Transverse colon (tissue), 4 donors: Measurements from ENCODE around the gene STAC3. TPM values are rescaled to one million over a fixed set of nuclear protein-coding genes. Genes with fewer than 3 reads are reported as not detected.

Experiments
- DNase-seq: peaks from one replicate; pipeline ENCODE4 v3.0.0-alpha.2; 2019
- H3K27ac ChIP-seq, 4 donors: fragments of 200-600 bp; sonication (generic); 2 replicates each; pipeline ENCODE4 v1.5.1; 2016 to 2018; ENCODE audit warnings: inconsistent platforms in 4 of 4
- H3K27me3 ChIP-seq: fragments of 200-600 bp; sonication (generic); 2 replicates; pipeline ENCODE4 v1.5.1; 2017; ENCODE audit warnings: inconsistent platforms
- H3K36me3 ChIP-seq, 4 donors: fragments of 200-600 bp; sonication (generic); 2 replicates each; pipeline ENCODE4 v1.5.1; 2017 to 2019; ENCODE audit warnings: inconsistent platforms in 4 of 4
- H3K4me1 ChIP-seq, 4 donors: fragments of 200-600 bp; sonication (generic); 2 replicates each; pipeline ENCODE4 v1.5.1; 2017 to 2020; ENCODE audit warnings: inconsistent platforms in 4 of 4
- H3K4me3 ChIP-seq, 4 donors: fragments of 200-600 bp; sonication (generic); 1 replicate in 1 of 4; 2 replicates in 3 of 4; pipeline versions ENCODE4 v1.5.1 to v1.6.1; 2017 to 2019; ENCODE audit warnings: inconsistent platforms in 4 of 4
- H3K9me3 ChIP-seq, 2 donors: fragments of 200-600 bp; sonication (generic); 2 replicates each; pipeline ENCODE4 v1.5.1; 2017 to 2019; ENCODE audit warnings: inconsistent platforms in 2 of 2
- CTCF ChIP-seq, 5 experiments: fragments of 200-600 bp in 3 of 5; fragments of 450-650 bp in 2 of 5; sonication (generic) in 3 of 5; IDR thresholded peaks; 1 replicate in 2 of 5; 2 replicates in 3 of 5; pipeline ENCODE4 v1.5.1; 2016 to 2017; ENCODE audit warnings: antibody characterized with exemption in 5 of 5, inconsistent platforms in 3 of 5, mild to moderate bottlenecking in 2 of 5, moderate library complexity in 1 of 5
- EP300 ChIP-seq: sonication (generic); formaldehyde crosslinking; IDR thresholded peaks from one replicate; pipeline ENCODE4 v1.6.1; 2017; ENCODE audit warnings: antibody characterized with exemption, low read depth
- POLR2A ChIP-seq: fragments of 450-650 bp; IDR thresholded peaks from one replicate; pipeline ENCODE4 v1.6.1; 2016; ENCODE audit warnings: antibody characterized with exemption, mild to moderate bottlenecking, moderate library complexity
- POLR2AphosphoS5 ChIP-seq, 3 donors: sonication (generic); formaldehyde crosslinking; IDR thresholded peaks; one replicate each; pipeline ENCODE4 v1.6.1; 2016; ENCODE audit warnings: antibody characterized with exemption in 3 of 3
- WGBS, 2 donors: methylation state at CpG; one replicate each; pipeline ENCODE4 v1.1.5; 2018; ENCODE audit warnings: low coverage in 1 of 2; 5-methylcytosine and 5-hydroxymethylcytosine counted together
- in situ Hi-C, 4 donors: fragments of 200-750 bp; cut with MboI; loops; one replicate each; pipeline versions ENCODE4 v1.15.0 to v1.15.1; 2017; ENCODE audit warnings: low sequenced_read_pairs in 3 of 4, low pct_ligation_motif_present in 1 of 4, low pct_unique_long_range_greater_than_20kb in 1 of 4
- intact Hi-C: fragments of 100-400 bp; cut with DNase I; formaldehyde crosslinking; loops from one replicate; pipeline ENCODE4 v1.15.1; 2023; ENCODE audit warnings: low total_unique reads
- total RNA-seq, 4 donors: library from RNA; depleted of rRNA; stranded (reverse); fragments of >200 nt; gene quantifications; one replicate each; pipeline ENCODE4 v1.1.0, GENCODE V29; 2016

The STAC3 gene
- total RNA-seq, 4 donors from 2014 or later: 1.8 to 3.3 (median 1.9) TPM

- H3K27me3 ChIP-seq: no peaks in the 10 kb centered on the region
- H3K27ac ChIP-seq: no peak overlapping the region
- no peak for TF ChIP-seq EP300
- TF ChIP-seq POLR2AphosphoS5 (IDR thresholded peaks at IDR 0.05): no peak
- no peak for TF ChIP-seq CTCF (IDR thresholded peaks at IDR 0.05)
- no peak for TF ChIP-seq POLR2A
- WGBS, 2 donors: 94% methylated on average over 19 of the region's 19 CpGs; no CpG with 5 or more reads in 1 of the 2 donors
- in situ Hi-C loops (no loop called here), intact Hi-C loops (no loop called here)
- H3K36me3 ChIP-seq: peaks cover 0 to 55% (median 10%) of the 10 kb centered on the region in 4 donors
- no peak overlapping the region for H3K4me3 ChIP-seq
- H3K9me3 ChIP-seq: no peaks in the 10 kb centered on the region
- H3K4me1 ChIP-seq: no peaks in the 10 kb centered on the region
- DNase-seq: no peak
Observed at GRCh38 chr12:57204454-57204853, 46.5 kb downstream of the STAC3 start.

- TF ChIP-seq POLR2AphosphoS5 (IDR thresholded peaks at IDR 0.05): no peak
- TF ChIP-seq POLR2A: no peak
- no peak for TF ChIP-seq CTCF (IDR thresholded peaks at IDR 0.05)
- TF ChIP-seq EP300: no peak
Observed at GRCh38 chr12:57203791-57204190, 47.2 kb downstream of the STAC3 start.

GRCh38 chr12:57203201-57203600 is 47.8 kb downstream of the STAC3 start:
- TF ChIP-seq POLR2AphosphoS5 (IDR thresholded peaks at IDR 0.05): no peak
- TF ChIP-seq EP300: no peak
- no peak for TF ChIP-seq CTCF (IDR thresholded peaks at IDR 0.05)
- no peak for TF ChIP-seq POLR2A
- DNase-seq: no peak
- no peaks in the 10 kb centered on the region for H3K27me3 ChIP-seq
- H3K9me3 ChIP-seq: no peaks in the 10 kb centered on the region
- no peaks in the 10 kb centered on the region for H3K4me1 ChIP-seq
- no peak overlapping the region for H3K4me3 ChIP-seq
- 95 to 100% methylated on average over 4 to 28 of the region's 28 CpGs for WGBS, 2 donors
- in situ Hi-C loops: no loop called here
- H3K27ac ChIP-seq: no peak overlapping the region
- intact Hi-C loops: no loop called here
- H3K36me3 ChIP-seq: peaks cover 0 to 64% (median 10%) of the 10 kb centered on the region in 4 donors

More at GRCh38 chr12:57203791-57204190, 47.2 kb downstream of the STAC3 start:
- Histone ChIP-seq H3K4me3 (no peak overlapping the region), H3K36me3 (peaks cover 0 to 58% (median 10%) of the 10 kb centered on the region in 4 donors), H3K4me1 (no peaks in the 10 kb centered on the region), H3K27me3 (no peaks in the 10 kb centered on the region), H3K27ac (no peak overlapping the region), H3K9me3 (no peaks in the 10 kb centered on the region)
- in situ Hi-C loops (no loop called here), intact Hi-C loops (no loop called here)
- 83% methylated on average over 1 to 11 of the region's 11 CpGs for WGBS, 2 donors
- DNase-seq: no peak

- H3K27ac ChIP-seq: no peak overlapping the region
- DNase-seq: no peak
- H3K36me3 ChIP-seq: peaks cover 0 to 70% (median 10%) of the 10 kb centered on the region in 4 donors
- intact Hi-C loops (no loop called here), in situ Hi-C loops (no loop called here)
- H3K27me3 ChIP-seq: no peaks in the 10 kb centered on the region
- no peak overlapping the region for H3K4me3 ChIP-seq
- H3K9me3 ChIP-seq: no peaks in the 10 kb centered on the region
- H3K4me1 ChIP-seq: no peaks in the 10 kb centered on the region
- WGBS, 2 donors: 89 to 92% methylated on average over 5 to 18 of the region's 19 CpGs
- TF ChIP-seq POLR2AphosphoS5 (IDR thresholded peaks at IDR 0.05) (no peak), CTCF (IDR thresholded peaks at IDR 0.05) (no peak), EP300 (no peak)
Observed at GRCh38 chr12:57202321-57202720, 48.7 kb downstream of the STAC3 start.
